Activated CD8-positive, alpha-beta memory T cell treated with anti-CD3 and anti-CD28 coated beads for 36 hours (primary cell): ENCODE results near the gene BPTF. TPM values are rescaled to one million over a fixed set of nuclear protein-coding genes. Genes with fewer than 3 reads are reported as not detected.
"Not testable (repeated sequence)": the region's sequence is repeated elsewhere in the genome, so short reads cannot be mapped to it uniquely, and the experiment has no call there.

ENCODE experiments used
- CTCF ChIA-PET: fragments of 350-600 bp; sonication (Branson Sonifier 250); formaldehyde crosslinking; loops from one replicate; lab custom pipeline; 2021; ENCODE audit warnings: antibody characterized with exemption; lab: Charles Lee
- POLR2A ChIA-PET: fragments of 350-600 bp; sonication (Branson Sonifier 250); formaldehyde crosslinking; loops from one replicate; lab custom pipeline; 2021; ENCODE audit warnings: antibody characterized with exemption; lab: Charles Lee
- total RNA-seq, 2 experiments: library from RNA; stranded (reverse); gene quantifications; one replicate each; pipeline ENCODE4 v1.2.3, GENCODE V29; 2021

Gene BPTF
- total RNA-seq, 2 experiments from 2014 or later, result 74.2 to 78.7 TPM

- ChIA-PET POLR2A (interaction anchor here (1.9 kb wide), 1 partner anchor 24 kb away, joined by 8 read pairs; the partner anchor contains the start of gene C17orf58), CTCF (interaction anchor here (0.7 to 1.3 kb wide), 3 partner anchors 99 to 296 kb away, joined by 3 read pairs; no protein-coding TSS in a partner anchor)
Observed at GRCh38 chr17:68020791-68021190, 195.5 kb downstream of the BPTF start.

GRCh38 chr17:68021963-68022362 is 196.7 kb downstream of the BPTF start:
- ChIA-PET POLR2A (no interaction called here), CTCF (interaction anchor here (0.8 to 1.2 kb wide), 2 partner anchors 13 to 21 kb away, joined by 3 read pairs; partner anchors contain the start of gene KPNA2)

GRCh38 chr17:68022547-68022946 is 197.2 kb downstream of the BPTF start:
- CTCF ChIA-PET, result interaction anchor here (1.2 kb wide), 1 partner anchor 21 kb away, joined by 3 read pairs; no protein-coding TSS in a partner anchor
- POLR2A ChIA-PET, result not testable (repeated sequence)

GRCh38 chr17:68029512-68030215 is 204.4 kb downstream of the BPTF start:
- ChIA-PET POLR2A (no interaction called here), CTCF (interaction anchor here (0.6 to 0.7 kb wide), 2 partner anchors 140 to 227 kb away, joined by 3 read pairs; no protein-coding TSS in a partner anchor)

Other genes starting within 250 kb of the BPTF start
- gene NOL11, start 107.6 kb upstream of the BPTF start, total RNA-seq, result 10 to 100 TPM; 99.2 to 99.9 TPM
- gene C17orf58, start 171.0 kb downstream of the BPTF start, total RNA-seq, result 10 to 100 TPM; 35.7 to 37.7 TPM
- 100 to 1,000 TPM; 233 to 237 TPM for gene KPNA2, start 210.2 kb downstream of the BPTF start, total RNA-seq